ENCODE measurements around the gene DELE1.

Gene DELE1

DNA sequence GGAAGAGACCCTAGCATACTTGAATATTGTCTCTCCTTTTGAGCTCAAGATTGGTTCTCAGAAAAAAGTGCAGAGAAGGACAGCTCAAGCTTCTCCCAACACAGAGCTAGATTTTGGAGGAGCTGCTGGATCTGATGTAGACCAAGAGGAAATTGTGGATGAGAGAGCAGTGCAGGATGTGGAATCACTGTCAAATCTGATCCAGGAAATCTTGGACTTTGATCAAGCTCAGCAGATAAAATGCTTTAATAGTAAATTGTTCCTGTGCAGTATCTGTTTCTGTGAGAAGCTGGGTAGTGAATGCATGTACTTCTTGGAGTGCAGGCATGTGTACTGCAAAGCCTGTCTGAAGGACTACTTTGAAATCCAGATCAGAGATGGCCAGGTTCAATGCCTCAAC, 54.7 kb downstream of the DELE1 start:
- Histone ChIP-seq H3K4me3 (replicated peaks; ENCODE audit: low read depth, low read length) (no peak overlapping the region), H3K27me3 (replicated peaks; ENCODE audit: control insufficient read depth, insufficient read depth, low read length) (no peaks in the 10 kb centered on the region), H3K36me3 (ENCODE audit: control insufficient read depth, insufficient read depth, low read length) (peaks cover 9% of the 10 kb centered on the region)
- no peak for DNase-seq (ENCODE audit: extremely low read depth, insufficient read length)
- TF ChIP-seq, protein P1, sequence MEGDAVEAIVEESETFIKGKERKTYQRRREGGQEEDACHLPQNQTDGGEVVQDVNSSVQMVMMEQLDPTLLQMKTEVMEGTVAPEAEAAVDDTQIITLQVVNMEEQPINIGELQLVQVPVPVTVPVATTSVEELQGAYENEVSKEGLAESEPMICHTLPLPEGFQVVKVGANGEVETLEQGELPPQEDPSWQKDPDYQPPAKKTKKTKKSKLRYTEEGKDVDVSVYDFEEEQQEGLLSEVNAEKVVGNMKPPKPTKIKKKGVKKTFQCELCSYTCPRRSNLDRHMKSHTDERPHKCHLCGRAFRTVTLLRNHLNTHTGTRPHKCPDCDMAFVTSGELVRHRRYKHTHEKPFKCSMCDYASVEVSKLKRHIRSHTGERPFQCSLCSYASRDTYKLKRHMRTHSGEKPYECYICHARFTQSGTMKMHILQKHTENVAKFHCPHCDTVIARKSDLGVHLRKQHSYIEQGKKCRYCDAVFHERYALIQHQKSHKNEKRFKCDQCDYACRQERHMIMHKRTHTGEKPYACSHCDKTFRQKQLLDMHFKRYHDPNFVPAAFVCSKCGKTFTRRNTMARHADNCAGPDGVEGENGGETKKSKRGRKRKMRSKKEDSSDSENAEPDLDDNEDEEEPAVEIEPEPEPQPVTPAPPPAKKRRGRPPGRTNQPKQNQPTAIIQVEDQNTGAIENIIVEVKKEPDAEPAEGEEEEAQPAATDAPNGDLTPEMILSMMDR (IDR thresholded peaks at IDR 0.05; ENCODE audit: insufficient read depth, low read length, poor library complexity, severe bottlenecking), result no peak

DNA sequence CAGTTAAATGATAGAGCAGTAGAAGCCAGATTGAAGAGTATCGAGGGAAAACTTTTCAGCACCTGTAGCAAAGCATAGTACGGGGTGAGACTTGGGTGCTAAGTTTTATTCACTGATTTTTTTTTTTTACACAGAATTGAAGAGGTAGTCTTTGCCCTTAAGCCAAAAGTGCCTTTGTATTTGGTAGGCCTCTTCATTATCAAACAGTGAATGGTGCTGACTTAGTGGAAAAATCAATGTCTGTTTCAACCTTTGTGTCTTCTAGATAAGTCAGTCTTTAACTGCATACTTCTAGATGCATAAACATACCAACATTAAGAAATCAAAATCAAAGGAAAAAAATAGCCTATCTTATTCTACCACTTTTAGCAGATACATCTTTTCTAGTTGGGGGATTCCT, 59.0 kb downstream of the DELE1 start:
- no peak overlapping the region for H3K4me3 ChIP-seq (replicated peaks; ENCODE audit: low read depth, low read length)
- DNase-seq (ENCODE audit: extremely low read depth, insufficient read length), result no peak
- TF ChIP-seq, protein P1 (IDR thresholded peaks at IDR 0.05; ENCODE audit: insufficient read depth, low read length, poor library complexity, severe bottlenecking), result no peak
- no peaks in the 10 kb centered on the region for H3K27me3 ChIP-seq (replicated peaks; ENCODE audit: control insufficient read depth, insufficient read depth, low read length)
- peaks cover 10% of the 10 kb centered on the region for H3K36me3 ChIP-seq (ENCODE audit: control insufficient read depth, insufficient read depth, low read length)

DNA sequence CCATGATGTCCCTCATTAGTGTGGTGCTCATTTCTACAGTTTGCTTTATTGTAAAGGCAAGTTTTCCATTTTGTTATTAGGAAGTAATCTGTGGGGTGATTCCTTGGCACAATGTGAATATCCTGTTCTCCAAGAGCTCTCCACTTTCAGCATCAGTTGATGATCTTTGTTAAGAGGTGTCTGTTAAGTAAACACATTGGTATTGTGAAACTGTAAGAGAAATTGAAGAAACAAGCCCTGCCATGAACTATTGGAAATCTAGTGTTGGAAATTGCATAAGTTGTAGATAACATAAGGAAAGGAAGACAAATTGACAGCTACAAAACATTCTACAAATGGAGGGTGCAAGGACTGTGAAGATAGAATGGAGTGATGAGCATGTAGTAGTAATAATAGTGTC, 62.4 kb downstream of the DELE1 start:
- TF ChIP-seq, protein P1 (IDR thresholded peaks at IDR 0.05; ENCODE audit: insufficient read depth, low read length, poor library complexity, severe bottlenecking), result no peak
- no peaks in the 10 kb centered on the region for H3K27me3 ChIP-seq (replicated peaks; ENCODE audit: control insufficient read depth, insufficient read depth, low read length)
- DNase-seq (ENCODE audit: extremely low read depth, insufficient read length), result no peak
- H3K36me3 ChIP-seq (ENCODE audit: control insufficient read depth, insufficient read depth, low read length), result peaks cover 4% of the 10 kb centered on the region; the same call in 1 of the 2 replicates
- H3K4me3 ChIP-seq (replicated peaks; ENCODE audit: low read depth, low read length), result no peak overlapping the region

DNA sequence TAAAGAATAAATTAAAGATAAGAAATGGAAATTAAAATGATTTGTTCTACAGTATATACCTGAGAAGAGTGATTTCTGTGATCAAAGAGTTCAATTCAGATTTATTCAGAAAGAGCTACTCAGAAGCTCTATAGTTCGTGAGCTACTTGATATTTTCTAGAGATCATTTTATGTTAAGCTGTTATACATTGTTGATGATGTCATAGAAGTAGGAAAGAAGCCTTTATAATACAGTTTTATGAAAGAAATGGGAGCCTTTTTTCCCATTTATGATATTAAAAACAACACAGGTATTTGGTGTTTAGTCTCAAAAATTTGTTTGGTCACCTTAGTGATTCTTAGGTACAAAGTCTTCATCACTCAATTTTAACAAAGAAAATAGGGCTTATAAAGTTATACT, 66.0 kb downstream of the DELE1 start:
- Histone ChIP-seq H3K4me3 (replicated peaks; ENCODE audit: low read depth, low read length) (no peak overlapping the region), H3K27me3 (replicated peaks; ENCODE audit: control insufficient read depth, insufficient read depth, low read length) (no peaks in the 10 kb centered on the region), H3K36me3 (ENCODE audit: control insufficient read depth, insufficient read depth, low read length) (no peaks in the 10 kb centered on the region; the same call in 1 of the 2 replicates)
- TF ChIP-seq, protein P1 (IDR thresholded peaks at IDR 0.05; ENCODE audit: insufficient read depth, low read length, poor library complexity, severe bottlenecking), result no peak
- no peak for DNase-seq (ENCODE audit: extremely low read depth, insufficient read length)

All from GM06990 (cell line).